ENCODE measurements around the gene SEMA3B.

The SEMA3B gene

DNA sequence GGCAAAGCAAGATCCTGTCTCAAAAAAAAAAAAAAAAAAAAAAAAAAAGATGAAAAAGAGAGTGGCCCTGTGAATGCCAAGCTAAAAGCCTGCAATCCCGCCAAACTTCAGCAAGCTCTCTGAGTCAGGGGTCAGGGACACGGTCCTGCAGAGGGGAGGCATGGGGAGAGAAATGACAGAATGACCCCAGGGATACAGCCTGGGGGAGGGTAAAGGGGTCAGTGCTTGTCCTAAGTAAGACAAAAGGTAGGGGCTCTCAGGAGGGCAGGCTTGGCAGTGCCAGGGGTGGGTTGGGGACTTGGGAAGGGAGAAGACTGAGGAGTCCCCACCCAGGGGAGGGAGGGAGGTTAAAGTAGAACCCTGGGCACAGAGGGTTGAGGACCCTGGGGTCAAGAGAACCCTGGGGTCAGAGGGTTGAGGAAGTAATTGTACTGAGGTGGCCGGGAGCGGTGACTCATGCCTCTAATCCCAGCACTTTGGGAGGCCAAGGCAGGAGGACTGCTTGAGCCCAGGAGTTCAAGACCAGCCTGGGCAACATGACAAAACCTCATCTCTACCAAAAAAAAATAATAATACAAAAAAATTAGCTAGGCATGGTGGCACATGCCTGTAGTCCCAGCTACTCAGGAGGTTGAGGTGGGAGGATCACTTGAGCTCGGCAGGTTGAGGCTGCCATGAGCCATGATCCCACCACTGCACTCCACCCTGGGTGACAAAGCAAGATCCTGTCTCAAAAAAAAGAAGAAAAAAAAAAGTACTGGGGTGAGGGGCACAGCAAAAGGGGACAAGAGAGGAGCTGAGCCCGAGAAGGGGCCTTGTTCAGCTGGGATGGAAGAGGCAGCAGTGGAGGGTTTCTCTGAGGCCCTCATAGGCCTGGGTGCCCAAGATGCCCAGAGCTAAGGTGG, 5.2 kb upstream of the SEMA3B start:
- H3K4me1 ChIP-seq (ENCODE audit: control insufficient read depth in 1 of 2, insufficient read depth in 2 of 2, low read length in 2 of 2), result peaks cover 56 to 58% of the 10 kb centered on the region in 2 donors
- no peaks in the 10 kb centered on the region for H3K9me3 ChIP-seq (ENCODE audit: control insufficient read depth in 1 of 2, low read length in 2 of 2)
- no peaks in the 10 kb centered on the region for H3K27me3 ChIP-seq (ENCODE audit: control insufficient read depth in 1 of 2, insufficient read depth in 2 of 2, low read length in 2 of 2)
- no peaks in the 10 kb centered on the region for H3K36me3 ChIP-seq (ENCODE audit: control insufficient read depth in 1 of 2, insufficient read depth in 2 of 2, low read length in 2 of 2)
- H3K9ac ChIP-seq (ENCODE audit: low read depth in 1 of 2, low read length in 2 of 2), result peak overlapping the region in 1 of 2 donors; percentile 20
- peak overlapping the region; percentile 54 for H3K27ac ChIP-seq (ENCODE audit: low read depth, low read length)
- H3K4me3 ChIP-seq (ENCODE audit: low read depth in 1 of 2, low read length in 2 of 2), result no peak overlapping the region

DNA sequence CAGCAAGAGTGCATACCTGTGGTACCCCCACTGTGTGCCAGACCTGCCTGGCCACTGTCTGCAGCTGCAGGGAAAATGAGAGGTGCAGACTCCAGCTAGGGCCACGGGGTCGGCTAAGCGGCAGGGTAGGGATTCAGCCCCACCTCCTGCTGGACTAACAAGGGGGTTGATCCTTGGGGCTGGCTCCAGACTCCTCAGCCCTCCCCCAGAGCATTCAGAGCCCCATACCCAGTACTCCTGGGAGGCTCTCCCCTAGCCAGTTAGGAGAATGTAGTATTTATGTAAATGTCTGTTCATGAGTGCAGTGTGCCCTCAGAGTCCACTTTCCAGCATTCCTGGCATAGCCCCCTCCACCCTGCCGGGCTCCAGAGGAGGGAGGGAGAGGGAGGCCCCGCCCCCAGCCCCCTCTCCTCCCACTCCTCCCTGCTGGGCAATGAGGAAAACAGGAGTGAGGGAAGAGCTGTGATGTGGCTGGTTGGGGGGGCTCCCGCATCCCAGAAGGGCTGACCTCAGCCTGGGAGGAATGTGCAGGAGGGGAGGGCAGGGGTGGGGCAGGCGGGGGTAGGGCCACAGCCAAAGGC, 4.5 kb upstream of the SEMA3B start:
- H3K9ac ChIP-seq (ENCODE audit: low read depth in 1 of 2, low read length in 2 of 2), result peak overlapping the region; percentile 20 to 26
- no peaks in the 10 kb centered on the region for H3K27me3 ChIP-seq (ENCODE audit: control insufficient read depth in 1 of 2, insufficient read depth in 2 of 2, low read length in 2 of 2)
- no peak overlapping the region for H3K4me3 ChIP-seq (ENCODE audit: low read depth in 1 of 2, low read length in 2 of 2)
- H3K4me1 ChIP-seq (ENCODE audit: control insufficient read depth in 1 of 2, insufficient read depth in 2 of 2, low read length in 2 of 2), result peaks cover 58 to 59% of the 10 kb centered on the region in 2 donors
- no peaks in the 10 kb centered on the region for H3K36me3 ChIP-seq (ENCODE audit: control insufficient read depth in 1 of 2, insufficient read depth in 2 of 2, low read length in 2 of 2)
- peak overlapping the region; percentile 54 for H3K27ac ChIP-seq (ENCODE audit: low read depth, low read length)
- H3K9me3 ChIP-seq (ENCODE audit: control insufficient read depth in 1 of 2, low read length in 2 of 2), result no peaks in the 10 kb centered on the region

DNA sequence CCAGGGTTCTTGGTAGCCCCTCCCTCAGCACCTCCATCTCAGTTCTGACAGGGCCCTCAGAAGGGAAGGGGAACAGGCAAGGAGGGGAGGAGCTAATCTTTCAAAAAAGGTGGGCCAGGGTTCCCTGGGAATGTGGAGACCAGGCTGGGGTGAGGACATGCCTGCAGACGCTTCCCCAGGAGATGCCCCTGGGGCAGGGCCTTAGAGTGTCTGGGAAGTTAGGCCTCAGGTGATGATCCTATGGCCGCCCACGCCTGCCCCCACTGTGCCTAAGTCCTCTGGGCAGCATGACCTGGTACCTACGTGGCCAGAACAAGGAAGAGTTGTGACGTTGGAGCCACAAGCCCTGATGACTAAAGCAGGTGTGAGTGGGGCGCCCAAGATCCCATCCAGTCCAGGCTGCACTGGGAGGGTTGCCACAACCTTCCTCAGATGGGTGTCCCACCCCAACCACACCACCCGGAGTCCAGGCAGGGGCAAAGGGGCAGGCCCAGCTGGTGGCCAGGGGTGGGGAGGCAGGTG, 3.9 kb upstream of the SEMA3B start:
- H3K4me1 ChIP-seq (ENCODE audit: control insufficient read depth in 1 of 2, insufficient read depth in 2 of 2, low read length in 2 of 2), result peaks cover 54 to 60% of the 10 kb centered on the region in 2 donors
- no peaks in the 10 kb centered on the region for H3K36me3 ChIP-seq (ENCODE audit: control insufficient read depth in 1 of 2, insufficient read depth in 2 of 2, low read length in 2 of 2)
- H3K4me3 ChIP-seq (ENCODE audit: low read depth in 1 of 2, low read length in 2 of 2), result no peak overlapping the region

DNA sequence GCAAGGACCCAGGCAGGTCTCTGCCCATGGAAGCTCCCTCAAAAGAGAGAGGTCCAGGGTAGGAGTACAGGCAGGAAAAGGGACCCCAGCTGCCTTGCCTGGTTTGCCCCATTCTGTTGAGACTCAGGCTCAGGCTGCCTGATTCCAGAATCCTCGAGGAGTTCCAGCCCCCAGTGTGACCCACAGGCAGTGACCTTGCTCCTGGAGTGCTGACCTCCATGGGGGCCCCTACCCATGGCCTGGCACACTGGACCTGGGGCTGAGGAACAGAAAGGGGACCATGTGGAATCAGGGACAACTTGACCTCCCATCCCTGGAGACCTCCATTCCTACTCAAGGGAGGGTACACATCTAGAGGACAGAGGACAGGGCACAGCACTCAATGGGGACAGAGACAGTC, 3.4 kb upstream of the SEMA3B start:
- Histone ChIP-seq H3K27me3 (ENCODE audit: control insufficient read depth in 1 of 2, insufficient read depth in 2 of 2, low read length in 2 of 2) (no peaks in the 10 kb centered on the region), H3K9ac (ENCODE audit: low read depth in 1 of 2, low read length in 2 of 2) (peak overlapping the region in 1 of 2 donors; percentile 36), H3K4me1 (ENCODE audit: control insufficient read depth in 1 of 2, insufficient read depth in 2 of 2, low read length in 2 of 2) (peaks cover 55 to 63% of the 10 kb centered on the region in 2 donors), H3K4me3 (ENCODE audit: low read depth in 1 of 2, low read length in 2 of 2) (no peak overlapping the region), H3K9me3 (ENCODE audit: control insufficient read depth in 1 of 2, low read length in 2 of 2) (no peaks in the 10 kb centered on the region), H3K27ac (ENCODE audit: low read depth, low read length) (peak overlapping the region; percentile 82), H3K36me3 (ENCODE audit: control insufficient read depth in 1 of 2, insufficient read depth in 2 of 2, low read length in 2 of 2) (no peaks in the 10 kb centered on the region)

More for the DNA sequence above, 3.9 kb upstream of the SEMA3B start:
- H3K9me3 ChIP-seq (ENCODE audit: control insufficient read depth in 1 of 2, low read length in 2 of 2), result no peaks in the 10 kb centered on the region
- peak overlapping the region; percentile 82 for H3K27ac ChIP-seq (ENCODE audit: low read depth, low read length)
- H3K9ac ChIP-seq (ENCODE audit: low read depth in 1 of 2, low read length in 2 of 2), result peak overlapping the region; percentile 26 to 36
- H3K27me3 ChIP-seq (ENCODE audit: control insufficient read depth in 1 of 2, insufficient read depth in 2 of 2, low read length in 2 of 2), result no peaks in the 10 kb centered on the region

DNA sequence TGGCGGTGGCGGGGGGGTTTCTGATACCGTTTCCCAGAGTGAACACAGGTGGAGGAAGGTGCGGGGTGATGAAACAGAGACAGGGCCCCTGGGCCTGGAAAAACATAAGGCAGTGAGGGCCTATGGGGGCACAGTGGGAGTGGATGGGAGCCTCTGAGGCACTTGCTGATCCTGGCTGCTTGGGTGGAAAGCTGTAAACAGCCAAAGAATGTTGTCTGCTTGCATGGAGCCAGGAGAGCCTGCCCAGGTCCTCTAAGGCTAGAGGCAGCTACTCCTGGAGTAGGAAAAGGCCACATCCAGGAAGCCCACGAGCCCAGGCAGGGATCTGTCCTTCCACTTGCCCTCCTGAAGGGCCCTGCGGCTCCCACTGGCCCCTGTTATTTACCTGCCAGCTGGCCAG, 2.9 kb upstream of the SEMA3B start:
- Histone ChIP-seq H3K4me3 (ENCODE audit: low read depth in 1 of 2, low read length in 2 of 2) (peak overlapping the region in 1 of 2 donors; percentile 62), H3K9ac (ENCODE audit: low read depth in 1 of 2, low read length in 2 of 2) (peak overlapping the region; percentile 43 to 91), H3K27me3 (ENCODE audit: control insufficient read depth in 1 of 2, insufficient read depth in 2 of 2, low read length in 2 of 2) (no peaks in the 10 kb centered on the region), H3K9me3 (ENCODE audit: control insufficient read depth in 1 of 2, low read length in 2 of 2) (no peaks in the 10 kb centered on the region), H3K36me3 (ENCODE audit: control insufficient read depth in 1 of 2, insufficient read depth in 2 of 2, low read length in 2 of 2) (no peaks in the 10 kb centered on the region), H3K27ac (ENCODE audit: low read depth, low read length) (peak overlapping the region; percentile 82), H3K4me1 (ENCODE audit: control insufficient read depth in 1 of 2, insufficient read depth in 2 of 2, low read length in 2 of 2) (peaks cover 55 to 63% of the 10 kb centered on the region in 2 donors)

DNA sequence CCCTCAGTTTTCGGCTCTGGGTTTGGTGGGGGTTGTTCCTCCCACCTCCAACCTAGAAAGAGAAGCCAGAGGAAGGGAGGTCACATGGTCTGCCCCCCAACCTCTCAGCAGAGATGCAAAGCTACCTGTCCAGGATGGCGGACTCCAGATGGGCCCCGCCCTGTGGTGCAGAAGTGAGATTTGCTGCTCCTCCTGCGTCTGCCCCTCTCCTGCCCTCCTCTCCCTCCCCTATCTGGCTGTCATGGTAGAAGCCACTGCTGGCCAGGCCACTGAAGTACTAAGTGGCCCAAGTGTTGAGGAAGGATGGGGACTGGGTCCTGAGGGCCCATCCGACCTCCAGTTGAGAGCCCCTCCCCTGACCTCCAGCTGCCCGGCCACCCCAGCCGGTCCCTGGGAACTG, 2.1 kb upstream of the SEMA3B start:
- H3K9me3 ChIP-seq (ENCODE audit: control insufficient read depth in 1 of 2, low read length in 2 of 2), result no peaks in the 10 kb centered on the region
- H3K27ac ChIP-seq (ENCODE audit: low read depth, low read length), result peak overlapping the region; percentile 69
- peak overlapping the region; percentile 79 to 91 for H3K9ac ChIP-seq (ENCODE audit: low read depth in 1 of 2, low read length in 2 of 2)
- peaks cover 62 to 69% of the 10 kb centered on the region in 2 donors for H3K4me1 ChIP-seq (ENCODE audit: control insufficient read depth in 1 of 2, insufficient read depth in 2 of 2, low read length in 2 of 2)
- no peaks in the 10 kb centered on the region for H3K36me3 ChIP-seq (ENCODE audit: control insufficient read depth in 1 of 2, insufficient read depth in 2 of 2, low read length in 2 of 2)
- peak overlapping the region; percentile 62 to 67 for H3K4me3 ChIP-seq (ENCODE audit: low read depth in 1 of 2, low read length in 2 of 2)
- H3K27me3 ChIP-seq (ENCODE audit: control insufficient read depth in 1 of 2, insufficient read depth in 2 of 2, low read length in 2 of 2), result no peaks in the 10 kb centered on the region

DNA sequence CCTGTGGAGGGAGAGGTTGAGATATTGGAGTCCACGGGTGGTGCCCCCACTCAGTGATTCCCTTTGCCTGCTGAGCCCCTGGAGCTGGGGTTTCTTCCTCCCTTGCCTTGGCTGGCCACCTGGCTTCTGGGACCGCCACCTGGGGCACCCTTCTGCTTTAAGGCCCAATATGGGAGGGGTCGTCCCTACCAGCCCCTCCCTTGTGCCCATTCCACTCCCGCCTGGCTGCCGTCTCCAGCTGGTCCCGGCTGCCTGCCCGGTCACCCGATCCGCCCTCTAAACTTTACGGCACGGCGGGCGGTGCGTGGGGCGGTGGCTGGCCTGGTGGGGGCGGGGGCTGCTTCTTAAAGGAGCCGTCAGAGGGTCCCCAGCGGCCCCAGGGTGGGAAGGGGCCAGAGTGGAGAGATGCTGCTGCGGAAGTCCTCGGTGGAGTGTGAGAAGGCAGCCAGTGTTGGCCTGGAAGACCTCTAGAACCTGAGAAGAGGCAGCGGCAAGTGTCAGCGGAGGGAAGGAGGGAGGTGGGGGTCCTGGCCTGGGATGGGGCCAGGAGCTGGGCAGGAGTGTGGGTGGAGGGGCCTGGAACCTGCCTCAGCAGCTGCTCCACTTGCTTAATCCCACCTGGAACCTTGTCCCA, 1.6 kb upstream of the SEMA3B start:
- peak overlapping the region; percentile 67 to 74 for H3K4me3 ChIP-seq (ENCODE audit: low read depth in 1 of 2, low read length in 2 of 2)
- peak overlapping the region; percentile 69 for H3K27ac ChIP-seq (ENCODE audit: low read depth, low read length)
- no peaks in the 10 kb centered on the region for H3K27me3 ChIP-seq (ENCODE audit: control insufficient read depth in 1 of 2, insufficient read depth in 2 of 2, low read length in 2 of 2)
- no peaks in the 10 kb centered on the region for H3K9me3 ChIP-seq (ENCODE audit: control insufficient read depth in 1 of 2, low read length in 2 of 2)
- peaks cover 64 to 73% of the 10 kb centered on the region in 2 donors for H3K4me1 ChIP-seq (ENCODE audit: control insufficient read depth in 1 of 2, insufficient read depth in 2 of 2, low read length in 2 of 2)
- peak overlapping the region; percentile 79 to 91 for H3K9ac ChIP-seq (ENCODE audit: low read depth in 1 of 2, low read length in 2 of 2)
- H3K36me3 ChIP-seq (ENCODE audit: control insufficient read depth in 1 of 2, insufficient read depth in 2 of 2, low read length in 2 of 2), result no peaks in the 10 kb centered on the region

DNA sequence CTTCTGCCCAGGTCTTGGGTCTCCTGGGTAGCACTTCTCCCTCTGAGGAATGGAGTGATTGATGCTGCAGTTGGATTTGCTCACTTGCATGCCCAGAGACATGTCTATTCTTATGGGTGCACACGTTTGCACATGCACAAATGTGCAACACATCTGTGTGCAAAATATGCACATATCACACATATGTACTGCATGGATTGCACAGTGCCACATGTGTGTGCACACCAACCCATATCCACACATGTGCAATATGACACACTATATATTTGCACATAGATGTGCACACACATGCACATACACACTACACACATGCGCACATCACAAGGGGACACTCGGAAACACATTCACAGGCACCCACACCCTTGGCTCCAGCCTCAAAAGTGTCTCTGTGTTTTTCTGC, 671 bp upstream of the SEMA3B start:
- Histone ChIP-seq H3K4me1 (ENCODE audit: control insufficient read depth in 1 of 2, insufficient read depth in 2 of 2, low read length in 2 of 2) (peaks cover 68 to 77% of the 10 kb centered on the region in 2 donors), H3K27ac (ENCODE audit: low read depth, low read length) (peak overlapping the region; percentile 69), H3K9me3 (ENCODE audit: control insufficient read depth in 1 of 2, low read length in 2 of 2) (no peaks in the 10 kb centered on the region), H3K27me3 (ENCODE audit: control insufficient read depth in 1 of 2, insufficient read depth in 2 of 2, low read length in 2 of 2) (no peaks in the 10 kb centered on the region), H3K9ac (ENCODE audit: low read depth in 1 of 2, low read length in 2 of 2) (peak overlapping the region; percentile 66 to 91), H3K4me3 (ENCODE audit: low read depth in 1 of 2, low read length in 2 of 2) (peak overlapping the region; percentile 10 to 74), H3K36me3 (ENCODE audit: control insufficient read depth in 1 of 2, insufficient read depth in 2 of 2, low read length in 2 of 2) (no peaks in the 10 kb centered on the region)

DNA sequence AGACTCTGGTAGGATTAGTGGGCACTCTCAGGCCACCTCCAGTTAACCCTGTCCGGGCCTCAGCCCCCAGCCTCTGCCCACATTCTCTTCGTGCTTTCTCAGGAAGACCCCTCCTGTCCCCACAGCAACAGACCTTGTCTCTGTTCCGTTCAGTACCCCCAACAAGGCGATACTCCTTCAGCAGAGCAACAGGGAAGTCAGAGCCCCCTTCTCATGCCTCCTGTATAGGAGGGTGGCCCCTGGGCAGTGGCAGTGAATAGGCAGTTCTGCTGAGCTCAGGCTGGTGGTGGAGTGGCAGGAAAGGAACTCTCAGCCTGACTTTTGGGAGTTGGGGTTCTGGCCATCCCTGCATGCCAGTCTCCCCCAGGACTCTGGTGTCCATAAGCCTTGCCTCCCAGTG, 513 bp downstream of the SEMA3B start:
- H3K9me3 ChIP-seq (ENCODE audit: control insufficient read depth in 1 of 2, low read length in 2 of 2), result no peaks in the 10 kb centered on the region
- H3K4me3 ChIP-seq (ENCODE audit: low read depth in 1 of 2, low read length in 2 of 2), result peak overlapping the region; percentile 69 to 74
- no peaks in the 10 kb centered on the region for H3K36me3 ChIP-seq (ENCODE audit: control insufficient read depth in 1 of 2, insufficient read depth in 2 of 2, low read length in 2 of 2)
- peaks cover 71 to 84% of the 10 kb centered on the region in 2 donors for H3K4me1 ChIP-seq (ENCODE audit: control insufficient read depth in 1 of 2, insufficient read depth in 2 of 2, low read length in 2 of 2)
- peaks cover 0 to 2% of the 10 kb centered on the region in 2 donors for H3K27me3 ChIP-seq (ENCODE audit: control insufficient read depth in 1 of 2, insufficient read depth in 2 of 2, low read length in 2 of 2)
- H3K27ac ChIP-seq (ENCODE audit: low read depth, low read length), result peak overlapping the region; percentile 69
- peak overlapping the region; percentile 91 to 96 for H3K9ac ChIP-seq (ENCODE audit: low read depth in 1 of 2, low read length in 2 of 2)

Data from duodenal mucosa (tissue), 2 donors.